ENCODE results near the gene METTL14.

The METTL14 gene

DNA sequence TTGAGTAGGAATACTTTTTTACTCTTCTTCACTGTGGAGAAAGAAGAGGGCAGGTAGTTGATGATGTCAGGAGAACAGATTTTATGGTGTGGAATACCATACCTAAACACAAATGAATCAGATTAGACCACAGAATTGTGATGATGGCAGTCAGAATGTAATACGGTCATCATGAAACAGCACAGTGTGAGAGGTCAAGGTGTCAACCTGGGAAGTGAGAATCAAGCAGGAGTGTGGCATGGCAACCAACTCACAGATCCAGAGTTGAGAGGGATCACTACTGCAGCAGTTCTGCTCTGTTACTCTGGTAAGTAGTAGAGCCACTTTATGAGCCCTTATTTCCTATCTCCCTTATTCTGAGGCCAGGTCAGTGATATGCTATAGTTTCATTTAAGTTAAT lies 27.7 kb downstream of the METTL14 start:
- H3K23ac ChIP-seq (ENCODE audit: low read length) = no peak overlapping the region
- peaks cover 3% of the 10 kb centered on the region for H3K36me3 ChIP-seq (ENCODE audit: control insufficient read depth, insufficient read depth, low read length)
- H3K4me1 ChIP-seq (ENCODE audit: control insufficient read depth, low read depth, low read length) = no peaks in the 10 kb centered on the region

DNA sequence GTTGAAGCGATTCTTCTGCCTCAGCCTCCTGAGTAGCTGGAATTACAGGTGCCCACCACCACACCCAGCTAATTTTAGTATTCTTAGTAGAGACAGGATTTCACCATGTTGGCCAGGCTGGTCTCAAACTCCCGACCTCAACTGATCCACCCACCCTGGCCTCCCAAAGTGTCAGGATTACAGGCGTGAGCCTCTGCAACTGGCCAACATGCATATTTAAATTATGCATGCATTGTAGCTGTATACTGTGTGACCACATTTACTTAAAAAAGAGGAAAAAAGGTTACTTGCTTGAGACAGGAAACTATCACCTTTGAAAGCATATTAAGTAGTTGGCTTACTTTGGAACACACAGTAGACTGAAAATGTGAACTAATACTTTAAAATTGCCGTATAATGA lies 29.5 kb downstream of the METTL14 start:
- Histone ChIP-seq H3K4me2 (ENCODE audit: low read length) (no peak overlapping the region), H3K36me3 (ENCODE audit: control insufficient read depth, insufficient read depth, low read length) (peaks cover 3% of the 10 kb centered on the region), H2BK5ac (ENCODE audit: low read length) (no peak overlapping the region), H2BK15ac (replicated peaks; ENCODE audit: low read depth) (no peak overlapping the region), H3K23ac (ENCODE audit: low read length) (no peak overlapping the region), H3K4me3 (ENCODE audit: low read length) (no peak overlapping the region), H4K5ac (ENCODE audit: low read length) (no peak overlapping the region), H2BK120ac (ENCODE audit: low read depth, low read length) (no peak overlapping the region), H3K4me1 (ENCODE audit: control insufficient read depth, low read depth, low read length) (no peaks in the 10 kb centered on the region), H3K79me2 (ENCODE audit: control insufficient read depth, insufficient read depth, low read length) (no peaks in the 10 kb centered on the region), H3K9ac (ENCODE audit: low read length) (no peak overlapping the region), H3K79me1 (ENCODE audit: low read length) (no peaks in the 10 kb centered on the region), H3K4ac (ENCODE audit: low read depth, low read length) (no peak overlapping the region), H3K27ac (ENCODE audit: low read depth, low read length) (no peak overlapping the region), H3K18ac (ENCODE audit: low read length) (no peak overlapping the region), H4K8ac (ENCODE audit: low read depth, low read length) (no peak overlapping the region), H3K27me3 (ENCODE audit: insufficient read depth, low read length, poor library complexity) (no peaks in the 10 kb centered on the region), H3K56ac (ENCODE audit: low read length) (no peak overlapping the region), H2AK5ac (ENCODE audit: low read length) (no peak overlapping the region)
- no peak for DNase-seq
- no CpG with 5 or more reads among the region's 4 CpGs for WGBS (ENCODE audit: extremely low coverage, insufficient coverage, low lambda C conversion rate)

More for the DNA sequence above, 27.7 kb downstream of the METTL14 start:
- Histone ChIP-seq H3K4ac (ENCODE audit: low read depth, low read length) (no peak overlapping the region), H3K4me2 (ENCODE audit: low read length) (no peak overlapping the region), H3K79me2 (ENCODE audit: control insufficient read depth, insufficient read depth, low read length) (no peaks in the 10 kb centered on the region), H3K18ac (ENCODE audit: low read length) (no peak overlapping the region), H2BK120ac (ENCODE audit: low read depth, low read length) (no peak overlapping the region), H3K56ac (ENCODE audit: low read length) (no peak overlapping the region), H2AK5ac (ENCODE audit: low read length) (no peak overlapping the region), H2BK15ac (replicated peaks; ENCODE audit: low read depth) (no peak overlapping the region), H3K4me3 (ENCODE audit: low read length) (no peak overlapping the region), H3K27me3 (ENCODE audit: insufficient read depth, low read length, poor library complexity) (no peaks in the 10 kb centered on the region), H3K9ac (ENCODE audit: low read length) (no peak overlapping the region), H4K5ac (ENCODE audit: low read length) (no peak overlapping the region), H2BK5ac (ENCODE audit: low read length) (no peak overlapping the region), H4K8ac (ENCODE audit: low read depth, low read length) (no peak overlapping the region), H3K27ac (ENCODE audit: low read depth, low read length) (no peak overlapping the region), H3K79me1 (ENCODE audit: low read length) (no peaks in the 10 kb centered on the region)
- no CpG with 5 or more reads among the region's 1 CpG for WGBS (ENCODE audit: extremely low coverage, insufficient coverage, low lambda C conversion rate)
- DNase-seq = no peak

DNA sequence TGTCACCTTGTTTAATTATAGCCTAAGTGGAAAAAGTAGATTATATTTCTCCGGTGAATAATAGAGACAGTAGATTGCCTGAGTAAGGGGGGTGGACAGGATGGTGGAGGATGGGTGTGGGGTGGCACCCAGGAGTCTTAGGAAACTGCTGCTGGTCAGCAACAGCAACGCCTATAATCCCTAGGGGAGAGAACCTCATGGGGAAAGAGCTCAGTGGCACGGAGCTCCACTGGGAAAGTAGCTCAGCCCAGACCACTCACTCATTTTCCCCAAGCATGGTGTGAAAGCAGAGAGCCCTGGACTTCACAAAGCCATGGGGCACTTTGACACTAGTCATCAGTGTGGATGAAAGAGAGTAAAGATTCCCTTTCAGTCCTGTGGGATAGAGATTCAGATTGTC lies 31.1 kb downstream of the METTL14 start:
- no peak for DNase-seq
- H3K79me1 ChIP-seq (ENCODE audit: low read length) = no peaks in the 10 kb centered on the region
- H3K4me1 ChIP-seq (ENCODE audit: control insufficient read depth, low read depth, low read length) = no peaks in the 10 kb centered on the region
- no peak overlapping the region for H4K5ac ChIP-seq (ENCODE audit: low read length)
- H3K18ac ChIP-seq (ENCODE audit: low read length) = no peak overlapping the region
- H3K4me3 ChIP-seq (ENCODE audit: low read length) = no peak overlapping the region
- no peak overlapping the region for H3K56ac ChIP-seq (ENCODE audit: low read length)
- no peaks in the 10 kb centered on the region for H3K27me3 ChIP-seq (ENCODE audit: insufficient read depth, low read length, poor library complexity)
- no peak overlapping the region for H4K8ac ChIP-seq (ENCODE audit: low read depth, low read length)
- H2BK120ac ChIP-seq (ENCODE audit: low read depth, low read length) = no peak overlapping the region
- H3K36me3 ChIP-seq (ENCODE audit: control insufficient read depth, insufficient read depth, low read length) = peaks cover 2% of the 10 kb centered on the region
- H2BK5ac ChIP-seq (ENCODE audit: low read length) = no peak overlapping the region
- H3K27ac ChIP-seq (ENCODE audit: low read depth, low read length) = no peak overlapping the region
- H2AK5ac ChIP-seq (ENCODE audit: low read length) = no peak overlapping the region
- H3K79me2 ChIP-seq (ENCODE audit: control insufficient read depth, insufficient read depth, low read length) = no peaks in the 10 kb centered on the region
- no peak overlapping the region for H3K9ac ChIP-seq (ENCODE audit: low read length)
- no peak overlapping the region for H3K4me2 ChIP-seq (ENCODE audit: low read length)
- no peak overlapping the region for H3K23ac ChIP-seq (ENCODE audit: low read length)
- no peak overlapping the region for H3K4ac ChIP-seq (ENCODE audit: low read depth, low read length)
- WGBS (ENCODE audit: extremely low coverage, insufficient coverage, low lambda C conversion rate) = no CpG with 5 or more reads among the region's 3 CpGs
- no peak overlapping the region for H2BK15ac ChIP-seq (replicated peaks; ENCODE audit: low read depth)

DNA sequence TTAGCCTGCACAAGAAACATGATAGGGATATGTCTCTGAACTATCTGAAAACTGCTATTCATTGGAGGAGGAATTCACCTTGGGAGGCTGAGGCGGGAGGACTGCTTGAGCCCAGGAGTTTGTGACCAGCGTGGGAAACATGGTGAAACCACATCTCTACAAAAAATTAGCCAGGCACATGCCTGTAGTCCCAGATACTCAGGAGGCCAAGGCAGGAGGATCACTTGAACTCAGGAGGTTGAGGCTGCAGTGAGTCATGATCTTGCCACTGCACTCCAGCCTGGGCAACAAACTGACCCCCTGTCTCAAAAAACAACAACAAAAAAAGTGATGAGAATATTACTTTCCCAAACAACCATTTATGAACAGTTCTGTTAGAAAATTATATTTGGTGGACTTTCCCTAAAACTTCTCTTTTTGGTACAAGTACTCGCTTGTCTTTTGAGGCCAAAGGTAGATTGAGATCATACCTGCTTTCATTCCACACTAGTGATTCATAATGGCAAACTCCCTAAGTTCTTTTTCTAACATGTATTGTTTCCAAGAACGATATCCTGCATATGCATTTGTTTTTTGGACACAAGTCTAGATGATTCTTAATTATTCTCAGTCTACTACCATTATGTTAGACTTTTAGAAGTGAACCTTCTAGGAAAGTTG lies 33.4 kb downstream of the METTL14 start:
- no CpG with 5 or more reads among the region's 4 CpGs for WGBS (ENCODE audit: extremely low coverage, insufficient coverage, low lambda C conversion rate)
- H3K4me2 ChIP-seq (ENCODE audit: low read length) = no peak overlapping the region

DNA sequence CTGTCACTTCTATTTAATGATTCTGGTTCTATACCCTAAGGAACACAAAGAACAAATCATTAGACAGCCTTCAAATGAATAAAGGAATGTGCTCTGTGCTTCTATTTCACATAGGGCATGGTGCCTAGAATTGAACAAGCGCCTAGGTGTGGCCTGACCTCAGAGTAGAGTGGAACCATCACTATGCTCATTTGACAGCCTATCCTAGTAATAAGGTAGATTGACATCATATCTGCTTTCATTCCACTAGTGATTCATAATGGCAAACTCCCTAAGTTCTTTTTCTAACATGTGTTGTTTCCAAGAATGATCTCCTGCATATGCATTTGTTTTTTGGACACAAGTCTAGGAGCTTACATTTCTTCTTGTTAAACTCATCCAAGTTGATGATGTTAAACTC lies 36.6 kb downstream of the METTL14 start:
- H3K23ac ChIP-seq (ENCODE audit: low read length) = no peak overlapping the region
- no peak overlapping the region for H2BK120ac ChIP-seq (ENCODE audit: low read depth, low read length)
- no peaks in the 10 kb centered on the region for H3K4me1 ChIP-seq (ENCODE audit: control insufficient read depth, low read depth, low read length)
- no peaks in the 10 kb centered on the region for H3K27me3 ChIP-seq (ENCODE audit: insufficient read depth, low read length, poor library complexity)
- no peak overlapping the region for H2AK5ac ChIP-seq (ENCODE audit: low read length)
- no peak for DNase-seq
- no peak overlapping the region for H3K4me3 ChIP-seq (ENCODE audit: low read length)
- H3K9ac ChIP-seq (ENCODE audit: low read length) = no peak overlapping the region
- no peak overlapping the region for H3K4ac ChIP-seq (ENCODE audit: low read depth, low read length)
- H2BK5ac ChIP-seq (ENCODE audit: low read length) = no peak overlapping the region
- no CpG with 5 or more reads among the region's 1 CpG for WGBS (ENCODE audit: extremely low coverage, insufficient coverage, low lambda C conversion rate)
- no peaks in the 10 kb centered on the region for H3K79me1 ChIP-seq (ENCODE audit: low read length)
- H3K56ac ChIP-seq (ENCODE audit: low read length) = no peak overlapping the region
- H3K36me3 ChIP-seq (ENCODE audit: control insufficient read depth, insufficient read depth, low read length) = peaks cover 2% of the 10 kb centered on the region
- H3K18ac ChIP-seq (ENCODE audit: low read length) = no peak overlapping the region
- H3K4me2 ChIP-seq (ENCODE audit: low read length) = no peak overlapping the region
- no peaks in the 10 kb centered on the region for H3K79me2 ChIP-seq (ENCODE audit: control insufficient read depth, insufficient read depth, low read length)
- H2BK15ac ChIP-seq (replicated peaks; ENCODE audit: low read depth) = no peak overlapping the region
- no peak overlapping the region for H4K5ac ChIP-seq (ENCODE audit: low read length)
- no peak overlapping the region for H4K8ac ChIP-seq (ENCODE audit: low read depth, low read length)
- H3K27ac ChIP-seq (ENCODE audit: low read depth, low read length) = no peak overlapping the region

More for the DNA sequence above, 33.4 kb downstream of the METTL14 start:
- Histone ChIP-seq H4K8ac (ENCODE audit: low read depth, low read length) (no peak overlapping the region), H3K9ac (ENCODE audit: low read length) (no peak overlapping the region), H3K27me3 (ENCODE audit: insufficient read depth, low read length, poor library complexity) (no peaks in the 10 kb centered on the region), H2BK5ac (ENCODE audit: low read length) (no peak overlapping the region), H3K23ac (ENCODE audit: low read length) (no peak overlapping the region), H4K5ac (ENCODE audit: low read length) (no peak overlapping the region), H3K79me2 (ENCODE audit: control insufficient read depth, insufficient read depth, low read length) (no peaks in the 10 kb centered on the region), H3K27ac (ENCODE audit: low read depth, low read length) (no peak overlapping the region), H3K4me1 (ENCODE audit: control insufficient read depth, low read depth, low read length) (no peaks in the 10 kb centered on the region), H2BK15ac (replicated peaks; ENCODE audit: low read depth) (no peak overlapping the region), H2AK5ac (ENCODE audit: low read length) (no peak overlapping the region), H3K79me1 (ENCODE audit: low read length) (no peaks in the 10 kb centered on the region), H3K18ac (ENCODE audit: low read length) (no peak overlapping the region), H2BK120ac (ENCODE audit: low read depth, low read length) (no peak overlapping the region), H3K36me3 (ENCODE audit: control insufficient read depth, insufficient read depth, low read length) (peaks cover 2% of the 10 kb centered on the region), H3K4ac (ENCODE audit: low read depth, low read length) (no peak overlapping the region), H3K4me3 (ENCODE audit: low read length) (no peak overlapping the region), H3K56ac (ENCODE audit: low read length) (no peak overlapping the region)
- no peak for DNase-seq

DNA sequence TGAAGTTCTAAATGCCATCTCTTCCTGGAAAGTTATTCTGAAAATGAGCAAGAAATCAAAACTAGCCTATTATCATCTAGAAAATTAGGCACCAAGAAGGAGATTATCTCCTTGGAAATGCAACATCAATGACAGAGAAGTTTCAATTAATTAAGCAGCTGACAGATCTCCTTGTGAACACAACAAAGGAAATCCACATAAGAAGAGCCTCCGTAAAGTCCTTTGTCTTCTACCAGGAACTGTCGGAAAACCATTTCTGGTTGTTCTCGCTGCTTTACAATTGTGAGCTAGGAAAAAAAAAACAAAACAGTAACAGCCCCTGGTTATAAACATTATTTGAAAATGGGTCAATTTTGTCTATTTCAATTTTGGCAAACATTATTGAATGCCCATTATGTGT lies 38.2 kb downstream of the METTL14 start:
- DNase-seq = no peak
- WGBS (ENCODE audit: extremely low coverage, insufficient coverage, low lambda C conversion rate) = no CpG with 5 or more reads among the region's 3 CpGs
- Histone ChIP-seq H3K79me1 (ENCODE audit: low read length) (no peaks in the 10 kb centered on the region), H3K56ac (ENCODE audit: low read length) (no peak overlapping the region), H2AK5ac (ENCODE audit: low read length) (no peak overlapping the region), H3K36me3 (ENCODE audit: control insufficient read depth, insufficient read depth, low read length) (peaks cover 4% of the 10 kb centered on the region), H3K79me2 (ENCODE audit: control insufficient read depth, insufficient read depth, low read length) (no peaks in the 10 kb centered on the region), H3K23ac (ENCODE audit: low read length) (no peak overlapping the region), H2BK5ac (ENCODE audit: low read length) (no peak overlapping the region), H2BK120ac (ENCODE audit: low read depth, low read length) (no peak overlapping the region), H3K9ac (ENCODE audit: low read length) (no peak overlapping the region), H3K18ac (ENCODE audit: low read length) (no peak overlapping the region), H3K4me2 (ENCODE audit: low read length) (no peak overlapping the region), H4K8ac (ENCODE audit: low read depth, low read length) (no peak overlapping the region), H3K27ac (ENCODE audit: low read depth, low read length) (no peak overlapping the region), H3K27me3 (ENCODE audit: insufficient read depth, low read length, poor library complexity) (no peaks in the 10 kb centered on the region), H3K4ac (ENCODE audit: low read depth, low read length) (no peak overlapping the region), H3K4me1 (ENCODE audit: control insufficient read depth, low read depth, low read length) (no peaks in the 10 kb centered on the region), H3K4me3 (ENCODE audit: low read length) (no peak overlapping the region), H2BK15ac (replicated peaks; ENCODE audit: low read depth) (no peak overlapping the region), H4K5ac (ENCODE audit: low read length) (no peak overlapping the region)
